HepG2 (cell line): Measurements from ENCODE around the gene DUSP22. TPM values are rescaled to one million over a fixed set of nuclear protein-coding genes. Genes with fewer than 3 reads are reported as not detected.

ENCODE experiments used
- DNMT3B ChIP-seq: conservative IDR thresholded peaks from 2 replicates; pipeline ENCODE4 v1.6.1; 2016; ENCODE audit warnings: missing biosample characterization, control low read depth
- GLI4 ChIP-seq: sonication (generic); formaldehyde crosslinking; IDR thresholded peaks from 2 replicates; pipeline ENCODE4 v1.5.1; 2020; ENCODE audit warnings: missing genetic modification reagents, mild to moderate bottlenecking, moderate library complexity, borderline replicate concordance
- IKZF4 ChIP-seq: sonication (generic); formaldehyde crosslinking; IDR thresholded peaks from 2 replicates; pipeline ENCODE4 v1.5.1; 2020; ENCODE audit warnings: borderline replicate concordance, mild to moderate bottlenecking, low read depth, missing genetic modification reagents; ENCODE audit errors: not compliant biosample characterization
- NFIC ChIP-seq: IDR thresholded peaks from 2 replicates; pipeline ENCODE4 v1.6.1; 2012; ENCODE audit warnings: mild to moderate bottlenecking, low read length, inconsistent platforms
- PITX1 ChIP-seq: sonication (generic); formaldehyde crosslinking; IDR thresholded peaks from 2 replicates; pipeline ENCODE4 v1.5.1; 2020; ENCODE audit warnings: mild to moderate bottlenecking, missing genetic modification reagents
- RFX1 ChIP-seq: fragments of 450-650 bp; IDR thresholded peaks from 2 replicates; pipeline ENCODE4 v1.6.1; 2017
- RFXANK ChIP-seq: IDR thresholded peaks from 2 replicates; pipeline ENCODE4 v1.6.1; 2016
- SCMH1 ChIP-seq: sonication (generic); formaldehyde crosslinking; IDR thresholded peaks from 2 replicates; pipeline ENCODE4 v1.9.0; 2021; ENCODE audit warnings: missing genetic modification reagents, mild to moderate bottlenecking, borderline replicate concordance
- SMAD9 ChIP-seq: sonication (generic); formaldehyde crosslinking; IDR thresholded peaks from 2 replicates; pipeline ENCODE4 v1.5.1; 2020; ENCODE audit warnings: mild to moderate bottlenecking, missing genetic modification reagents
- SPEN ChIP-seq: sonication (generic); formaldehyde crosslinking; IDR thresholded peaks from 2 replicates; pipeline ENCODE4 v1.5.1; 2020; ENCODE audit warnings: low read depth, mild to moderate bottlenecking, missing genetic modification reagents
- SRSF4 ChIP-seq: fragments of 200-400 bp; formaldehyde crosslinking; IDR thresholded peaks from one replicate; pipeline ENCODE4 v1.6.1; 2018; ENCODE audit warnings: mild to moderate bottlenecking, low read depth, low read length, moderate library complexity; ENCODE audit not compliant: poor library complexity, severe bottlenecking
- TOE1 ChIP-seq: sonication (generic); formaldehyde crosslinking; IDR thresholded peaks from 2 replicates; pipeline ENCODE4 v1.4.0; 2020; ENCODE audit warnings: mild to moderate bottlenecking, missing genetic modification reagents
- ZNF331 ChIP-seq: sonication (generic); formaldehyde crosslinking; IDR thresholded peaks from 2 replicates; pipeline ENCODE4 v1.4.0; 2020; ENCODE audit warnings: missing genetic modification reagents
- ZNF382 ChIP-seq: sonication (generic); formaldehyde crosslinking; IDR thresholded peaks from 2 replicates; pipeline ENCODE4 v1.5.0; 2020; ENCODE audit warnings: missing genetic modification reagents, mild to moderate bottlenecking, borderline replicate concordance
- ZNF629 ChIP-seq: sonication (generic); formaldehyde crosslinking; conservative IDR thresholded peaks from 2 replicates; pipeline ENCODE4 v1.5.0; 2020; ENCODE audit warnings: missing genetic modification reagents
- ZNF652 ChIP-seq: IDR thresholded peaks from 2 replicates; pipeline ENCODE4 v1.6.1; 2016; ENCODE audit warnings: low read depth, borderline replicate concordance
- polyA plus RNA-seq, 8 experiments: library from polyadenylated mRNA; depleted of rRNA in 3 of 8; stranded (reverse) in 7 of 8; unstranded in 1 of 8; fragments of >200 nt; fragmentation: Illumina TruSeq in 4 of 8; extraction: Trizol in 4 of 8; gene quantifications; 2 replicates each; pipeline versions ENCODE4 v1.2.1 to v1.2.3, GENCODE V29; 2011 to 2016; ENCODE audit warnings: low read depth in 4 of 8, missing spikeins in 1 of 8, mixed read lengths in 1 of 8; ENCODE audit not compliant: insufficient read depth in 1 of 8
- total RNA-seq, 5 experiments: library from RNA; depleted of rRNA; stranded (reverse); fragments of >200 nt; fragmentation: Illumina TruSeq; extraction: Trizol; gene quantifications; 2 replicates each; pipeline ENCODE4 v1.2.3, GENCODE V29; 2016; ENCODE audit warnings: low read depth in 1 of 5
- TF ChIP-seq, protein P1 (sequence below): sonication (generic); formaldehyde crosslinking; IDR thresholded peaks from 2 replicates; pipeline ENCODE4 v1.5.0; 2020; ENCODE audit warnings: mild to moderate bottlenecking, missing genetic modification reagents
- TF ChIP-seq, protein P2 (sequence below): sonication (generic); formaldehyde crosslinking; IDR thresholded peaks from 2 replicates; pipeline ENCODE4 v1.5.0; 2020; ENCODE audit warnings: missing genetic modification reagents
- TF ChIP-seq, protein P3 (sequence below): fragments of 450-650 bp; IDR thresholded peaks from 2 replicates; pipeline ENCODE4 v1.6.1; 2016
- TF ChIP-seq, protein P4 (sequence below): sonication (generic); formaldehyde crosslinking; IDR thresholded peaks from 2 replicates; pipeline ENCODE4 v1.8.0; 2022; ENCODE audit warnings: missing genetic modification reagents, mild to moderate bottlenecking, moderate library complexity, borderline replicate concordance
- TF ChIP-seq, protein P5 (sequence below): sonication (generic); formaldehyde crosslinking; IDR thresholded peaks from 2 replicates; pipeline ENCODE4; 2020; ENCODE audit warnings: missing genetic modification reagents, mild to moderate bottlenecking, borderline replicate concordance

DUSP22 gene
- total and polyA plus RNA-seq, 2 of the 13 experiments (the other 11 are each of a cell fraction or from before 2014, with no cell fraction given): 20.2 to 32.8 TPM

DNA sequence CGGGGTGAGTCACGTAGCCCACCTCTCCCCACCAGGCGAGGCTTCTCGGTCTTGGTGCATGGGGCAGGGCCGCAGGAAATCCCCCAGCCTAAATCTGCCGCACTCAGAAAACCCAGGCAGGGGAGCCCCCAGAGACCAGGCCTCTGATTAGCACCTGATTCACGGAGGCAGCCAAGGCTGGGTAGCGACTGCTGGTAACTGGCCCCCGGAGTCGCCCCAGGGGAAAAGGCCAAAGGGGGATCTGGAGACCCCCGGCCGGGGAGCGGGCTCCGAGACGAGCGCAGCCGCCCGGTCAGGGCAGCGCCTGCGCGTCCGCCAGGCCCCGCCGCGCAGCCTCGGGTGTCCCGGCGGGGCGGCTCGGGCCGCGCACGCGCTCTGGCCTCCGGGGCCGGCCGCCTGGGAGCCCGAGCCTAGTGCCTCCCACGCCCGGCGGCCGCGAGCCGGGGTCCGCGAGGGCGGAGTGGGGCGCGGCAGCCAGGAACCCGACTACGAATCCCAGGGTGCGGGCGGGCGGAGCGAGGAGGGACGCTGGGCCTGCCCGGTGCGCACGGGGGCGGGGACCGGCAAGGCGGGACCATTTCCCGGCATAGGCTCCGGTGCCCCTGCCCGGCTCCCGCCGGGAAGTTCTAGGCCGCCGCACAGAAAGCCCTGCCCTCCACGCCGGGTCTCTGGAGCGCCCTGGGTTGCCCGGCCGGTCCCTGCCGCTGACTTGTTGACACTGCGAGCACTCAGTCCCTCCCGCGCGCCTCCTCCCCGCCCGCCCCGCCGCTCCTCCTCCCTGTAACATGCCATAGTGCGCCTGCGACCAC is at the start of gene DUSP22 (continued):
- TF ChIP-seq ZNF382 (CRISPR knock-in tag): no peak
- TF ChIP-seq, protein P1, sequence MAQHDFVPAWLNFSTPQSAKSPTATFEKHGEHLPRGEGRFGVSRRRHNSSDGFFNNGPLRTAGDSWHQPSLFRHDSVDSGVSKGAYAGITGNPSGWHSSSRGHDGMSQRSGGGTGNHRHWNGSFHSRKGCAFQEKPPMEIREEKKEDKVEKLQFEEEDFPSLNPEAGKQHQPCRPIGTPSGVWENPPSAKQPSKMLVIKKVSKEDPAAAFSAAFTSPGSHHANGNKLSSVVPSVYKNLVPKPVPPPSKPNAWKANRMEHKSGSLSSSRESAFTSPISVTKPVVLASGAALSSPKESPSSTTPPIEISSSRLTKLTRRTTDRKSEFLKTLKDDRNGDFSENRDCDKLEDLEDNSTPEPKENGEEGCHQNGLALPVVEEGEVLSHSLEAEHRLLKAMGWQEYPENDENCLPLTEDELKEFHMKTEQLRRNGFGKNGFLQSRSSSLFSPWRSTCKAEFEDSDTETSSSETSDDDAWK: no peak
- TF ChIP-seq RFXANK (CRISPR knock-in tag): no peak
- TF ChIP-seq IKZF4 (CRISPR knock-in tag): peak; percentile 18
- TF ChIP-seq SMAD9 (CRISPR knock-in tag): no peak
- TF ChIP-seq DNMT3B: no peak; the same call in 1 of the 2 replicates
- no peak for TF ChIP-seq NFIC
- TF ChIP-seq ZNF652 (CRISPR knock-in tag): no peak
- TF ChIP-seq, protein P2, sequence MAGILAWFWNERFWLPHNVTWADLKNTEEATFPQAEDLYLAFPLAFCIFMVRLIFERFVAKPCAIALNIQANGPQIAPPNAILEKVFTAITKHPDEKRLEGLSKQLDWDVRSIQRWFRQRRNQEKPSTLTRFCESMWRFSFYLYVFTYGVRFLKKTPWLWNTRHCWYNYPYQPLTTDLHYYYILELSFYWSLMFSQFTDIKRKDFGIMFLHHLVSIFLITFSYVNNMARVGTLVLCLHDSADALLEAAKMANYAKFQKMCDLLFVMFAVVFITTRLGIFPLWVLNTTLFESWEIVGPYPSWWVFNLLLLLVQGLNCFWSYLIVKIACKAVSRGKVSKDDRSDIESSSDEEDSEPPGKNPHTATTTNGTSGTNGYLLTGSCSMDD (CRISPR knock-in tag): no peak
- no peak for TF ChIP-seq PITX1
- TF ChIP-seq, protein P3, sequence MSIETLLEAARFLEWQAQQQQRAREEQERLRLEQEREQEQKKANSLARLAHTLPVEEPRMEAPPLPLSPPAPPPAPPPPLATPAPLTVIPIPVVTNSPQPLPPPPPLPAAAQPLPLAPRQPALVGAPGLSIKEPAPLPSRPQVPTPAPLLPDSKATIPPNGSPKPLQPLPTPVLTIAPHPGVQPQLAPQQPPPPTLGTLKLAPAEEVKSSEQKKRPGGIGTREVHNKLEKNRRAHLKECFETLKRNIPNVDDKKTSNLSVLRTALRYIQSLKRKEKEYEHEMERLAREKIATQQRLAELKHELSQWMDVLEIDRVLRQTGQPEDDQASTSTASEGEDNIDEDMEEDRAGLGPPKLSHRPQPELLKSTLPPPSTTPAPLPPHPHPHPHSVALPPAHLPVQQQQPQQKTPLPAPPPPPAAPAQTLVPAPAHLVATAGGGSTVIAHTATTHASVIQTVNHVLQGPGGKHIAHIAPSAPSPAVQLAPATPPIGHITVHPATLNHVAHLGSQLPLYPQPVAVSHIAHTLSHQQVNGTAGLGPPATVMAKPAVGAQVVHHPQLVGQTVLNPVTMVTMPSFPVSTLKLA: no peak
- TF ChIP-seq, protein P4, sequence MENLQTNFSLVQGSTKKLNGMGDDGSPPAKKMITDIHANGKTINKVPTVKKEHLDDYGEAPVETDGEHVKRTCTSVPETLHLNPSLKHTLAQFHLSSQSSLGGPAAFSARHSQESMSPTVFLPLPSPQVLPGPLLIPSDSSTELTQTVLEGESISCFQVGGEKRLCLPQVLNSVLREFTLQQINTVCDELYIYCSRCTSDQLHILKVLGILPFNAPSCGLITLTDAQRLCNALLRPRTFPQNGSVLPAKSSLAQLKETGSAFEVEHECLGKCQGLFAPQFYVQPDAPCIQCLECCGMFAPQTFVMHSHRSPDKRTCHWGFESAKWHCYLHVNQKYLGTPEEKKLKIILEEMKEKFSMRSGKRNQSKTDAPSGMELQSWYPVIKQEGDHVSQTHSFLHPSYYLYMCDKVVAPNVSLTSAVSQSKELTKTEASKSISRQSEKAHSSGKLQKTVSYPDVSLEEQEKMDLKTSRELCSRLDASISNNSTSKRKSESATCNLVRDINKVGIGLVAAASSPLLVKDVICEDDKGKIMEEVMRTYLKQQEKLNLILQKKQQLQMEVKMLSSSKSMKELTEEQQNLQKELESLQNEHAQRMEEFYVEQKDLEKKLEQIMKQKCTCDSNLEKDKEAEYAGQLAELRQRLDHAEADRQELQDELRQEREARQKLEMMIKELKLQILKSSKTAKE (CRISPR knock-in tag): no peak
- TF ChIP-seq SRSF4: no peak
- no peak for TF ChIP-seq RFX1
- peak; percentile 67 for TF ChIP-seq SPEN (CRISPR knock-in tag)
- TF ChIP-seq ZNF629 (CRISPR knock-in tag): peak; percentile 7; the same call in 1 of the 2 replicates
- no peak for TF ChIP-seq TOE1
- no peak for TF ChIP-seq SCMH1 (CRISPR knock-in tag)
- TF ChIP-seq, protein P5, sequence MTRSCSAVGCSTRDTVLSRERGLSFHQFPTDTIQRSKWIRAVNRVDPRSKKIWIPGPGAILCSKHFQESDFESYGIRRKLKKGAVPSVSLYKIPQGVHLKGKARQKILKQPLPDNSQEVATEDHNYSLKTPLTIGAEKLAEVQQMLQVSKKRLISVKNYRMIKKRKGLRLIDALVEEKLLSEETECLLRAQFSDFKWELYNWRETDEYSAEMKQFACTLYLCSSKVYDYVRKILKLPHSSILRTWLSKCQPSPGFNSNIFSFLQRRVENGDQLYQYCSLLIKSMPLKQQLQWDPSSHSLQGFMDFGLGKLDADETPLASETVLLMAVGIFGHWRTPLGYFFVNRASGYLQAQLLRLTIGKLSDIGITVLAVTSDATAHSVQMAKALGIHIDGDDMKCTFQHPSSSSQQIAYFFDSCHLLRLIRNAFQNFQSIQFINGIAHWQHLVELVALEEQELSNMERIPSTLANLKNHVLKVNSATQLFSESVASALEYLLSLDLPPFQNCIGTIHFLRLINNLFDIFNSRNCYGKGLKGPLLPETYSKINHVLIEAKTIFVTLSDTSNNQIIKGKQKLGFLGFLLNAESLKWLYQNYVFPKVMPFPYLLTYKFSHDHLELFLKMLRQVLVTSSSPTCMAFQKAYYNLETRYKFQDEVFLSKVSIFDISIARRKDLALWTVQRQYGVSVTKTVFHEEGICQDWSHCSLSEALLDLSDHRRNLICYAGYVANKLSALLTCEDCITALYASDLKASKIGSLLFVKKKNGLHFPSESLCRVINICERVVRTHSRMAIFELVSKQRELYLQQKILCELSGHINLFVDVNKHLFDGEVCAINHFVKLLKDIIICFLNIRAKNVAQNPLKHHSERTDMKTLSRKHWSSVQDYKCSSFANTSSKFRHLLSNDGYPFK: no peak
- 0 out of 2 replicates have a peak, but pooled peaks have one; percentile 6 for TF ChIP-seq ZNF331 (CRISPR knock-in tag)
- TF ChIP-seq GLI4 (CRISPR knock-in tag): peak; percentile 47; the same call in 1 of the 2 replicates
